K562 (cell line): ENCODE data around the gene MACROH2A2. TPM values are rescaled to one million over a fixed set of nuclear protein-coding genes. Genes with fewer than 3 reads are reported as not detected.

Experiments used
- ATAC-seq: fragments of 200-7000 bp; cut with Tn5 transposase; 3 replicates; pipeline ENCODE4 v1.9.1; 2020; ENCODE audit warnings: moderate library complexity
- BruUV-seq: library from RNA; stranded (reverse); fragments of 400-500 nt; replicated peaks from 2 replicates; lab custom pipeline; 2021; lab: Mats Ljungman, UMichigan
- CTCF ChIA-PET: fragments of 300-600 bp; formaldehyde crosslinking; extraction: SDS; loops from one replicate; lab custom pipeline; 2021; ENCODE audit warnings: low intra/inter-chr PET ratio; lab: Yijun Ruan, JAX
- POLR2A ChIA-PET: fragments of 300-600, 350-650 bp; sonication (Branson Sonifier 250); formaldehyde crosslinking; extraction: SDS; loops from one replicate; lab custom pipeline; 2021; ENCODE audit warnings: antibody characterized with exemption, inconsistent platforms; lab: Yijun Ruan, JAX
- DNase-seq, 4 experiments: peaks; one replicate each; pipeline versions ENCODE4 v3.0.0 to v3.0.0-alpha.2; 2011 to 2018; ENCODE audit warnings: low spot score in 3 of 4, mixed read lengths in 3 of 4; ENCODE audit errors: extremely low read depth in 1 of 4
- FAIRE-seq: peaks from 2 replicates; lab custom pipeline; 2011; peaks lifted over from hg19 to GRCh38; lab: Jason Lieb, UNC
- H2AFZ ChIP-seq: 2 replicates; pipeline ENCODE4 v1.6.0; 2011; ENCODE audit warnings: low read depth, low read length, control low read depth, inconsistent platforms
- H3K27ac ChIP-seq: fragments of 200-600 bp; 3 replicates; pipeline ENCODE4 v1.8.0; 2011; ENCODE audit warnings: low read depth, mild to moderate bottlenecking, control low read depth, inconsistent platforms, low read length, moderate library complexity, mixed read lengths; ENCODE audit errors: extremely low read depth
- H3K27me3 ChIP-seq, 2 experiments: fragments of 300-600 bp in 1 of 2; 2 replicates in 1 of 2; 3 replicates in 1 of 2; pipeline versions ENCODE4 v1.6.0 to v1.8.0; 2011; ENCODE audit warnings: inconsistent platforms in 2 of 2, low read length in 2 of 2, mild to moderate bottlenecking in 1 of 2, mixed read lengths in 1 of 2, moderate library complexity in 1 of 2; ENCODE audit not compliant: control insufficient read depth in 2 of 2, insufficient read depth in 2 of 2
- H3K36me3 ChIP-seq: fragments of 300-600 bp; 3 replicates; pipeline ENCODE4 v1.8.0; 2011; ENCODE audit warnings: mild to moderate bottlenecking, low read length, inconsistent platforms; ENCODE audit not compliant: control insufficient read depth, insufficient read depth
- H3K4me1 ChIP-seq, 2 experiments: fragments of 200-600 bp in 1 of 2; replicated peaks in 1 of 2; 2 replicates in 1 of 2; 3 replicates in 1 of 2; pipeline versions ENCODE4 v1.5.1 to v1.8.0; 2011; ENCODE audit warnings: inconsistent platforms in 2 of 2, low read length in 2 of 2, mild to moderate bottlenecking in 1 of 2, mixed read lengths in 1 of 2, moderate library complexity in 1 of 2; ENCODE audit not compliant: control insufficient read depth in 2 of 2, insufficient read depth in 2 of 2
- H3K4me2 ChIP-seq: 2 replicates; pipeline ENCODE4 v1.6.1; 2011; ENCODE audit warnings: low read length, control low read depth, inconsistent platforms, mixed read lengths; ENCODE audit not compliant: insufficient read depth
- H3K4me3 ChIP-seq: fragments of 200-600 bp; sonication (generic), shearing (Covaris generic); 2 replicates; pipeline ENCODE4 v1.5.1; 2016; ENCODE audit warnings: control low read depth, inconsistent platforms
- H3K79me2 ChIP-seq: fragments of 200-600 bp; 3 replicates; pipeline ENCODE4 v1.8.0; 2011; ENCODE audit warnings: low read length, inconsistent platforms; ENCODE audit not compliant: control insufficient read depth, insufficient read depth
- H3K9ac ChIP-seq, 2 experiments: 2 replicates each; pipeline versions ENCODE4 v1.6.0 to v1.6.1; 2011; ENCODE audit warnings: low read depth in 2 of 2, low read length in 2 of 2, control low read depth in 1 of 2, inconsistent platforms in 1 of 2, mild to moderate bottlenecking in 1 of 2, mixed read lengths in 1 of 2; ENCODE audit not compliant: insufficient read depth in 1 of 2
- H3K9me1 ChIP-seq: one replicate; pipeline ENCODE4 v1.6.0; 2011; ENCODE audit warnings: inconsistent platforms, mild to moderate bottlenecking, low read length, moderate library complexity; ENCODE audit not compliant: control insufficient read depth, insufficient read depth
- H3K9me3 ChIP-seq: replicated peaks from 2 replicates; pipeline ENCODE4 v1.5.1; 2011; ENCODE audit warnings: low read depth, low read length, inconsistent platforms; ENCODE audit not compliant: control insufficient read depth, insufficient read depth
- H4K20me1 ChIP-seq: replicated peaks from 2 replicates; pipeline ENCODE4 v1.6.1; 2011; ENCODE audit warnings: low read length, inconsistent platforms, mixed read lengths; ENCODE audit not compliant: control insufficient read depth, insufficient read depth
- BCOR ChIP-seq: fragments of 450-650 bp; IDR thresholded peaks from 2 replicates; pipeline ENCODE4 v1.6.1; 2016
- RBM25 ChIP-seq: fragments of 200-400 bp; formaldehyde crosslinking; IDR thresholded peaks from 2 replicates; pipeline ENCODE4 v1.6.1; 2018; ENCODE audit warnings: low read length, low read depth, moderate library complexity; ENCODE audit not compliant: severe bottlenecking
- TAF7 ChIP-seq: fragments of 450-650 bp; IDR thresholded peaks from 2 replicates; pipeline ENCODE4 v1.6.1; 2016; ENCODE audit warnings: missing genetic modification characterization, missing compliant biosample characterization
- ZNF146 ChIP-seq: IDR thresholded peaks from one replicate; pipeline ENCODE4 v1.6.1; 2018; ENCODE audit warnings: missing compliant biosample characterization; ENCODE audit not compliant: unreplicated experiment
- WGBS: fragments of 100-300 bp; shearing (Covaris generic); methylation state at CpG from one replicate; pipeline ENCODE4 v1.1.6; 2016; ENCODE audit warnings: low coverage, mixed read lengths; ENCODE audit not compliant: insufficient coverage; ENCODE audit errors: missing lambda C conversion rate; 5-methylcytosine and 5-hydroxymethylcytosine counted together
- in situ Hi-C: fragments of 300-500 bp; cut with MboI; formaldehyde crosslinking; loops from 4 replicates; pipeline ENCODE4 v1.15.0; 2018; ENCODE audit warnings: inconsistent platforms, mixed read lengths
- intact Hi-C: fragments of 100-400 bp; cut with micrococcal nuclease; formaldehyde crosslinking; loops from 2 replicates; pipeline ENCODE4 v1.14.2; 2022
- polyA plus RNA-seq, 8 experiments: library from polyadenylated mRNA; depleted of rRNA in 4 of 8; stranded (reverse) in 5 of 8; unstranded in 3 of 8; fragments of >200 nt; fragmentation: Nextera tagmentation in 2 of 8; fragmentation: Illumina TruSeq in 1 of 8; extraction: Ambion mirVana in 2 of 8; extraction: Trizol in 1 of 8; gene quantifications; 2 replicates each; pipeline versions ENCODE4 v1.2.1 to v1.2.3, GENCODE V29; 2011 to 2014; ENCODE audit warnings: inconsistent platforms in 1 of 8, missing spikeins in 1 of 8
- total RNA-seq, 7 experiments: library from RNA; depleted of rRNA in 6 of 7; stranded (reverse); fragments of >200 nt in 6 of 7; fragmentation: Illumina TruSeq in 2 of 7; extraction: Trizol in 2 of 7; gene quantifications; 2 replicates each; pipeline versions ENCODE4 v1.2.1 to v1.2.3, GENCODE V29; 2011 to 2021; ENCODE audit warnings: low replicate concordance in 1 of 7
- TF ChIP-seq, protein P1 (sequence below): IDR thresholded peaks from 2 replicates; pipeline ENCODE4 v1.6.1; 2016; ENCODE audit warnings: missing genetic modification characterization, missing compliant biosample characterization

MACROH2A2 gene
- total and polyA plus RNA-seq, 9 of the 15 experiments (the other 6 are each of a cell fraction or from before 2014, with no cell fraction given) = 0.07 TPM; not detected in 8

DNA sequence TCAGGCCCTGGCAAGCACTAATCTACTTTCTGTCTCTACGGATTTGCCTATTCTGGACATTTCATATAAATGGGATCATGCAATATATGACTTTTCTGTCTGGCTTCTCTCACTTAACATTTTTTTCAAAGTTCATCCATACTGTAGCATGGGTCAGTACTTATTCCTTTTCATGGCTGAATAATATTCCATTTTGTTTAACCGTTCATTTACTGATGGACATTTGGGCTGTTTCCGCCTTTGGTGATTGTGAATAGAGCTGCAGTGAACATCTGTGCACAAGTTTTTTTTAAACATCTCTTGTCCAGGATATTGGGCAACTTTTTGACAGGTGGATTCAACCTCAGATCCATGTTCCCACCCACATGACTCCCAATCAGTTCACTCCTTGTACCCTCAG, 49.0 kb downstream of the MACROH2A2 start:
- no peak overlapping the region for H2AFZ ChIP-seq
- no peak overlapping the region for H3K9ac ChIP-seq
- 12% methylated on average over 3 of the region's 3 CpGs for WGBS
- no peak overlapping the region for H3K4me3 ChIP-seq
- H3K9me3 ChIP-seq = no peaks in the 10 kb centered on the region
- in situ Hi-C loops = no loop called here
- FAIRE-seq (no peak), DNase-seq (no peak)
- ChIA-PET POLR2A (no interaction called here), CTCF (no interaction called here)
- no peaks in the 10 kb centered on the region; a peak in 1 of 5 replicates for H3K4me1 ChIP-seq
- intact Hi-C loops = no loop called here
- peaks cover 16 to 52% of the 10 kb centered on the region in 2 experiments; a peak in 4 of 5 replicates for H3K27me3 ChIP-seq
- H3K4me2 ChIP-seq = no peak overlapping the region
- no peaks in the 10 kb centered on the region for H3K79me2 ChIP-seq
- TF ChIP-seq BCOR (peak; percentile 40; the same call in 1 of the 2 replicates), RBM25 (peak; percentile 70), ZNF146 (peak; percentile 98), TAF7 (tag) (no peak)
- TF ChIP-seq, protein P1, sequence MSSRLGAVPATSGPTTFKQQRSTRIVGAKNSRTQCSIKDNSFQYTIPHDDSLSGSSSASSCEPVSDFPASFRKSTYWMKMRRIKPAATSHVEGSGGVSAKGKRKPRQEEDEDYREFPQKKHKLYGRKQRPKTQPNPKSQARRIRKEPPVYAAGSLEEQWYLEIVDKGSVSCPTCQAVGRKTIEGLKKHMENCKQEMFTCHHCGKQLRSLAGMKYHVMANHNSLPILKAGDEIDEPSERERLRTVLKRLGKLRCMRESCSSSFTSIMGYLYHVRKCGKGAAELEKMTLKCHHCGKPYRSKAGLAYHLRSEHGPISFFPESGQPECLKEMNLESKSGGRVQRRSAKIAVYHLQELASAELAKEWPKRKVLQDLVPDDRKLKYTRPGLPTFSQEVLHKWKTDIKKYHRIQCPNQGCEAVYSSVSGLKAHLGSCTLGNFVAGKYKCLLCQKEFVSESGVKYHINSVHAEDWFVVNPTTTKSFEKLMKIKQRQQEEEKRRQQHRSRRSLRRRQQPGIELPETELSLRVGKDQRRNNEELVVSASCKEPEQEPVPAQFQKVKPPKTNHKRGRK (tag) = peak; percentile 39; the same call in 1 of the 2 replicates
- TF ChIP-seq, all 486 proteins: peak for 4
- no peak overlapping the region for H3K27ac ChIP-seq
- no peaks in the 10 kb centered on the region for H3K9me1 ChIP-seq
- no TSS peak for BruUV-seq
- no peaks in the 10 kb centered on the region for H3K36me3 ChIP-seq
- no peak for ATAC-seq
- 0 out of 2 replicates have a peak, but pooled peaks cover 4% of the 10 kb centered on the region for H4K20me1 ChIP-seq
